HCT116 (cell line): ENCODE data around the gene GEMIN7. TPM values are rescaled to one million over a fixed set of nuclear protein-coding genes. Genes with fewer than 3 reads are reported as not detected.

Experiments used
- ATAC-seq: fragments of 200-7000 bp; cut with Tn5 transposase; 2 replicates; pipeline ENCODE4 v1.9.1; 2020; ENCODE audit warnings: mild to moderate bottlenecking, moderate library complexity
- BruUV-seq: library from RNA; stranded (reverse); fragments of 400-500 nt; replicated peaks from 2 replicates; lab custom pipeline; 2021; lab: Mats Ljungman, UMichigan
- CTCF ChIA-PET: fragments of 300-600 bp; sonication (Branson Sonifier 250); formaldehyde crosslinking; loops from one replicate; lab custom pipeline; 2021; ENCODE audit warnings: antibody characterized with exemption; lab: Charles Lee
- POLR2A ChIA-PET: fragments of 300-600, 350-600 bp; sonication (Branson Sonifier 250); formaldehyde crosslinking; loops from one replicate; lab custom pipeline; 2021; ENCODE audit warnings: antibody characterized with exemption; lab: Charles Lee
- RAD21 ChIA-PET, 2 experiments: fragments of 300-600 bp; sonication (Branson Sonifier 250); formaldehyde crosslinking; loops; one replicate each; lab custom pipeline; 2023; ENCODE audit warnings: low total read pairs in 2 of 2; ENCODE audit not compliant: uncharacterized antibody in 2 of 2, unreplicated experiment in 2 of 2, low non-redundant PET in 1 of 2; lab: Charles Lee
- DNase-seq: peaks from one replicate; pipeline ENCODE4 v3.0.0-alpha.2; 2010; ENCODE audit warnings: low read depth, low spot score
- H2AFZ ChIP-seq: fragments of 200-600 bp; shearing (Covaris generic), sonication (generic); 2 replicates; pipeline ENCODE4 v1.6.1; 2017; ENCODE audit warnings: low read depth, mixed run types, mixed read lengths, antibody characterized with exemption, low read length; ENCODE audit not compliant: poor library complexity, severe bottlenecking
- H3K27ac ChIP-seq: 2 replicates; pipeline ENCODE4 v1.5.1; 2012; ENCODE audit warnings: low read depth, low read length
- H3K27me3 ChIP-seq: fragments of 200-600 bp; sonication (generic); 2 replicates; pipeline ENCODE4 v1.6.1; 2016; ENCODE audit warnings: mixed run types, low read length, mixed read lengths; ENCODE audit not compliant: insufficient read depth
- H3K36me3 ChIP-seq, 2 experiments: fragments of 200-500 bp in 1 of 2; fragments of 200-600 bp in 1 of 2; sonication (Bioruptor generic) in 1 of 2; sonication (generic) in 1 of 2; 2 replicates each; pipeline versions ENCODE4 v1.5.1 to v1.6.1; 2014 to 2016; ENCODE audit warnings: low read length in 2 of 2, inconsistent platforms in 1 of 2, mixed read lengths in 1 of 2, mixed run types in 1 of 2; ENCODE audit not compliant: insufficient read depth in 2 of 2, control insufficient read depth in 1 of 2
- H3K4me1 ChIP-seq, 2 experiments: fragments of 200-600 bp in 1 of 2; sonication (generic) in 1 of 2; 2 replicates each; pipeline versions ENCODE4 v1.5.1 to v1.6.1; 2012 to 2017; ENCODE audit warnings: low read length in 2 of 2, inconsistent platforms in 1 of 2, mild to moderate bottlenecking in 1 of 2, mixed read lengths in 1 of 2, mixed run types in 1 of 2, moderate library complexity in 1 of 2; ENCODE audit not compliant: insufficient read depth in 2 of 2, control insufficient read depth in 1 of 2
- H3K4me2 ChIP-seq: fragments of 200-600 bp; sonication (generic); 2 replicates; pipeline ENCODE4 v1.6.1; 2017; ENCODE audit warnings: mixed run types, low read length, mixed read lengths
- H3K4me3 ChIP-seq, 2 experiments: fragments of 200-600 bp in 1 of 2; sonication (generic) in 1 of 2; replicated peaks in 1 of 2; 2 replicates each; pipeline ENCODE4 v1.5.1; 2011 to 2016; ENCODE audit warnings: low read length in 2 of 2, control low read depth in 1 of 2, low read depth in 1 of 2, mild to moderate bottlenecking in 1 of 2, mixed read lengths in 1 of 2, mixed run types in 1 of 2
- H3K79me2 ChIP-seq: fragments of 200-600 bp; sonication (generic); 2 replicates; pipeline ENCODE4 v1.6.1; 2017; ENCODE audit warnings: mild to moderate bottlenecking, mixed run types, low read length, moderate library complexity, mixed read lengths; ENCODE audit not compliant: insufficient read depth
- H3K9ac ChIP-seq: fragments of 200-600 bp; sonication (generic); 2 replicates; pipeline ENCODE4 v1.6.1; 2016; ENCODE audit warnings: low read length, mixed read lengths
- H3K9me2 ChIP-seq: fragments of 200-600 bp; sonication (generic), shearing (Covaris generic); 2 replicates; pipeline ENCODE4 v1.6.1; 2017; ENCODE audit warnings: mixed run types, mild to moderate bottlenecking, moderate library complexity; ENCODE audit not compliant: insufficient read depth
- H3K9me3 ChIP-seq, 2 experiments: fragments of 200-500 bp in 1 of 2; fragments of 200-600 bp in 1 of 2; sonication (Bioruptor generic) in 1 of 2; sonication (generic) in 1 of 2; 2 replicates each; pipeline ENCODE4 v1.6.1; 2014 to 2017; ENCODE audit warnings: low read length in 2 of 2, mixed read lengths in 2 of 2, inconsistent platforms in 1 of 2, low read depth in 1 of 2, mild to moderate bottlenecking in 1 of 2, mixed run types in 1 of 2, moderate library complexity in 1 of 2; ENCODE audit not compliant: control insufficient read depth in 1 of 2, insufficient read depth in 1 of 2
- H4K20me1 ChIP-seq: fragments of 200-600 bp; sonication (generic), shearing (Covaris generic); 2 replicates; pipeline ENCODE4 v1.6.1; 2017; ENCODE audit warnings: mixed run types, mild to moderate bottlenecking, moderate library complexity; ENCODE audit not compliant: insufficient read depth
- ATF3 ChIP-seq: IDR thresholded peaks from 2 replicates; pipeline ENCODE4 v1.6.1; 2012
- CEBPB ChIP-seq: IDR thresholded peaks from 2 replicates; pipeline ENCODE4 v1.6.1; 2012; ENCODE audit warnings: low read depth
- CTCF ChIP-seq, 3 experiments: fragments of 200-600 bp in 1 of 3; sonication (generic) in 1 of 3; IDR thresholded peaks in 2 of 3; conservative IDR thresholded peaks in 1 of 3; 2 replicates each; pipeline ENCODE4 v1.5.1; 2012 to 2017; ENCODE audit warnings: low read depth in 2 of 3, low read length in 2 of 3, antibody characterized with exemption in 1 of 3, borderline replicate concordance in 1 of 3, control low read depth in 1 of 3, mild to moderate bottlenecking in 1 of 3, mixed read lengths in 1 of 3, mixed run types in 1 of 3, moderate library complexity in 1 of 3; ENCODE audit not compliant: insufficient read depth in 1 of 3
- EGR1 ChIP-seq: IDR thresholded peaks from 2 replicates; pipeline ENCODE4 v1.6.1; 2012; ENCODE audit warnings: low read depth
- ELF1 ChIP-seq: IDR thresholded peaks from 2 replicates; pipeline ENCODE4 v1.6.1; 2012; ENCODE audit warnings: low read depth, borderline replicate concordance
- EZH2 ChIP-seq: fragments of 200-600 bp; sonication (generic); IDR thresholded peaks from 2 replicates; pipeline ENCODE4 v1.6.1; 2017; ENCODE audit warnings: antibody characterized with exemption, mixed run types
- FOSL1 ChIP-seq: IDR thresholded peaks from 2 replicates; pipeline ENCODE4 v1.6.1; 2012; ENCODE audit warnings: low read depth
- JUND ChIP-seq: IDR thresholded peaks from 2 replicates; pipeline ENCODE4 v1.6.1; 2012
- MAX ChIP-seq: IDR thresholded peaks from 2 replicates; pipeline ENCODE4 v1.6.1; 2012
- POLR2A ChIP-seq: IDR thresholded peaks from 2 replicates; pipeline ENCODE4 v1.7.0; 2011; ENCODE audit warnings: borderline replicate concordance; ENCODE audit not compliant: insufficient read depth, insufficient read length; ENCODE audit errors: extremely low read depth
- RAD21 ChIP-seq: IDR thresholded peaks from 2 replicates; pipeline ENCODE4 v1.6.1; 2012; ENCODE audit warnings: low read depth, mild to moderate bottlenecking
- REST ChIP-seq: IDR thresholded peaks from 2 replicates; pipeline ENCODE4 v1.6.1; 2012; ENCODE audit warnings: low read depth
- SP1 ChIP-seq: IDR thresholded peaks from 2 replicates; pipeline ENCODE4 v1.6.1; 2012; ENCODE audit warnings: low read depth
- SRF ChIP-seq: IDR thresholded peaks from 2 replicates; pipeline ENCODE4 v1.6.1; 2012; ENCODE audit warnings: low read depth
- TCF7L2 ChIP-seq: IDR thresholded peaks from 2 replicates; pipeline ENCODE4 v1.7.0; 2011; ENCODE audit warnings: borderline replicate concordance, inconsistent platforms; ENCODE audit not compliant: insufficient read depth, insufficient read length; ENCODE audit errors: extremely low read depth
- YY1 ChIP-seq: IDR thresholded peaks from 2 replicates; pipeline ENCODE4 v1.6.1; 2011; ENCODE audit warnings: low read length, low read depth, moderate library complexity, mild to moderate bottlenecking; ENCODE audit not compliant: insufficient replicate concordance; ENCODE audit errors: extremely low read depth
- ZBTB33 ChIP-seq: IDR thresholded peaks from 2 replicates; pipeline ENCODE4 v1.6.1; 2011; ENCODE audit warnings: mild to moderate bottlenecking, low read length, moderate library complexity; ENCODE audit not compliant: insufficient replicate concordance; ENCODE audit errors: extremely low read depth
- ZFX ChIP-seq: fragments of 450-650 bp; IDR thresholded peaks from 2 replicates; pipeline ENCODE4 v1.6.1; 2017
- ZNF274 ChIP-seq: fragments of 200-500 bp; sonication (Bioruptor generic); IDR thresholded peaks from 2 replicates; pipeline ENCODE4 v1.6.1; 2014; ENCODE audit warnings: mild to moderate bottlenecking, low read depth, low read length, inconsistent platforms
- intact Hi-C: fragments of 100-400 bp; cut with micrococcal nuclease; formaldehyde crosslinking; loops from 2 replicates; pipeline ENCODE4 v1.10.0; 2022
- total RNA-seq: library from RNA; stranded (reverse); gene quantifications from one replicate; pipeline ENCODE4 v1.2.1, GENCODE V29; 2021; ENCODE audit not compliant: unreplicated experiment

Gene GEMIN7
- total RNA-seq, 1 experiment from 2014 or later: 35.4 TPM

- Histone ChIP-seq H3K36me3 (no peaks in the 10 kb centered on the region), H3K4me1 (peaks cover 0 to 4% of the 10 kb centered on the region in 2 experiments; a peak in 3 of 4 replicates), H3K9ac (no peak overlapping the region), H3K79me2 (peaks cover 72% of the 10 kb centered on the region), H3K27ac (no peak overlapping the region), H3K9me3 (no peaks in the 10 kb centered on the region), H3K9me2 (no peaks in the 10 kb centered on the region), H3K4me3 (no peak overlapping the region), H3K4me2 (no peak overlapping the region), H3K27me3 (no peaks in the 10 kb centered on the region), H2AFZ (no peak overlapping the region), H4K20me1 (no peaks in the 10 kb centered on the region)
- RAD21 ChIA-PET: no interaction called here
- TF ChIP-seq ATF3: no peak
- no peak for TF ChIP-seq MAX
- TF ChIP-seq SP1: no peak
- TF ChIP-seq YY1: no peak
- TF ChIP-seq ZFX: no peak
- TF ChIP-seq RAD21: no peak
- no peak for TF ChIP-seq POLR2A
- no peak for TF ChIP-seq ELF1
- no peak for TF ChIP-seq JUND
- no peak for TF ChIP-seq FOSL1
- TF ChIP-seq REST: no peak
- TF ChIP-seq CEBPB: no peak
- no peak for TF ChIP-seq TCF7L2
- TF ChIP-seq CTCF (IDR thresholded peaks at IDR 0.05 in 2 of 3, conservative IDR thresholded peaks at IDR 0.05 in 1 of 3; ENCODE audit: borderline replicate concordance in 1 of 3, insufficient read depth in 1 of 3, low read depth in 2 of 3, low read length in 2 of 3): no peak
- no peak for TF ChIP-seq EZH2
- no peak for TF ChIP-seq EGR1
- no peak for TF ChIP-seq ZNF274
- no peak for TF ChIP-seq SRF
- no peak for TF ChIP-seq ZBTB33
- POLR2A ChIA-PET: interaction anchor here (0.6 kb wide), 1 partner anchor 40 kb away, joined by 3 read pairs; no protein-coding TSS in a partner anchor
- no TSS peak for BruUV-seq
- intact Hi-C loops: no loop called here
- ATAC-seq (no peak), DNase-seq (no peak)
- CTCF ChIA-PET: no interaction called here
Observed at GRCh38 chr19:45122832-45123231, 43.8 kb downstream of the GEMIN7 start.
